ENCODE data around the gene SLC35G3.

SLC35G3 gene

DNA sequence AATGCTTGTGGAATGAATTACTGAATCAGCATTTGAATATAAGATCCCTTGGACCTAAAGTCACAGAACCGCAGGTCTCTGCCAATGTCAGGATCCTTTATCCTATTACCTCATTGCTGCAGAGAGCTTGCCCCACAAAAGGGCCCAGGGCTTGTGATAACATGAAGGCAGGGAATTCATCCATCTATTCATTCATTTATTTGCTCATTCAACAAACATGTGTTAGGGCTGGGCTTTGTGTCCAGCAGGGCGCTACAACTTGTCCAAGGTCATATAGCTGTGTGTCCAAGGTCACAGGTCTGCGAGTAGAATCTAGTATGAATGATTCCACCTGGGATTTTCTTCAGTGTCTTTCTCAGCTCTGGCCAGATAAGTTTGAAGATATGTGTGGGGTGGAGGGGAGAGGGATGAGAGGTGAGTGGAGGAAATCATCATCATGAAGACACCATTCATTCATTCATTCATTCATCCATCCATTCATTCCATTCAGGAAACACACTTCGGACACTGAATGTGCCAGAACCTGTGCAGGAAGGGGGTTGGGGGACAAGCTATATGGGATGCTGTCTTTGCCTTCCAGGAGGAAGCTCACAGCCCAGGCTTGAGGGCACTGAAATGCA lies 47.9 kb downstream of the SLC35G3 start:
- DNase-seq (no peak), ATAC-seq (no peak)
- Mint-ChIP-seq H3K4me3 (no peak overlapping the region), H3K4me1 (peaks cover 7% of the 10 kb centered on the region), H3K27ac (no peak overlapping the region), H3K36me3 (ENCODE audit: low read depth) (peaks cover 2% of the 10 kb centered on the region), H3K27me3 (no peaks in the 10 kb centered on the region), H3K9me3 (no peaks in the 10 kb centered on the region)

GRCh38 chr17:35144840-35145239 lies 49.4 kb downstream of the SLC35G3 start:
- no peak for ATAC-seq
- H3K4me1 Mint-ChIP-seq = peaks cover 18% of the 10 kb centered on the region

More at GRCh38 chr17:35144840-35145239, 49.4 kb downstream of the SLC35G3 start:
- H3K27me3 Mint-ChIP-seq = no peaks in the 10 kb centered on the region
- H3K27ac Mint-ChIP-seq = no peak overlapping the region
- no peak for DNase-seq
- no peak overlapping the region for H3K4me3 Mint-ChIP-seq
- H3K36me3 Mint-ChIP-seq (ENCODE audit: low read depth) = peaks cover 8% of the 10 kb centered on the region
- H3K9me3 Mint-ChIP-seq = no peaks in the 10 kb centered on the region
